GM18909 (cell line): ENCODE data around the gene HSD11B2.

Experiments used
- ATAC-seq: cut with Tn5 transposase; IDR thresholded peaks from one replicate; pipeline ENCODE4 v1.9.1; 2021; ENCODE audit warnings: mild to moderate bottlenecking; ENCODE audit not compliant: unreplicated experiment, poor library complexity

The HSD11B2 gene

GRCh38 chr16:67466581-67466980 is 35.7 kb downstream of the HSD11B2 start:
- ATAC-seq: no peak

GRCh38 chr16:67468731-67469130 is 37.8 kb downstream of the HSD11B2 start:
- no peak for ATAC-seq

GRCh38 chr16:67470359-67470758 is 39.4 kb downstream of the HSD11B2 start:
- no peak for ATAC-seq

GRCh38 chr16:67471758-67472384 is 41.0 kb downstream of the HSD11B2 start:
- ATAC-seq: no peak

GRCh38 chr16:67474551-67475455 is 43.9 kb downstream of the HSD11B2 start:
- ATAC-seq: no peak

GRCh38 chr16:67477960-67478554 is 47.1 kb downstream of the HSD11B2 start:
- no peak for ATAC-seq

- peak; percentile 93 for ATAC-seq
These were observed 50.1 kb downstream of the HSD11B2 start, which contains the start of gene ATP6V0D1 for GRCh38 chr16:67480833-67481560. TSS of gene ATP6V0D1 (minus strand) at chr16:67481157. CDS start at chr16:67481086, 71 bp downstream.

- peak; percentile 12 for ATAC-seq
These were observed 50.8 kb downstream of the HSD11B2 start for GRCh38 chr16:67481561-67482232.

- no peak for ATAC-seq
These were observed 51.5 kb downstream of the HSD11B2 start for GRCh38 chr16:67482233-67482924.

- no peak for ATAC-seq
These were observed 52.2 kb downstream of the HSD11B2 start, which contains the start of gene AGRP for GRCh38 chr16:67483150-67483549. TSS of gene AGRP (minus strand) at chr16:67483547. CDS start at chr16:67483398, 149 bp downstream.

- ATAC-seq: no peak
These were observed 53.0 kb downstream of the HSD11B2 start for GRCh38 chr16:67483731-67484525.

GRCh38 chr16:67486805-67487204 is 55.9 kb downstream of the HSD11B2 start:
- no peak for ATAC-seq
